Activated gamma-delta T cell treated with anti-CD3 and anti-CD28 coated beads, Interleukin-2, amount 50 U/mL, for 16 hours (primary cell): Measurements from ENCODE around the gene UBAP2.

ENCODE experiments used
- DNase-seq: peaks from one replicate; pipeline ENCODE4 v3.0.0-alpha.2; 2020; ENCODE audit warnings: low read depth

Gene UBAP2

GRCh38 chr9:34048727-34049629, at the start of gene UBAP2:
UBAP2 (minus strand) TSS chr9:34048887; CDS start chr9:34017148, 31,739 bp downstream.
- peak; percentile 93 for DNase-seq

- DNase-seq: no peak
Observed at GRCh38 chr9:34098307-34098706, 49.6 kb upstream of the UBAP2 start.

- no peak for DNase-seq
Observed at GRCh38 chr9:34097865-34098264, 49.2 kb upstream of the UBAP2 start.

- no peak for DNase-seq
Observed at GRCh38 chr9:34096751-34097150, 48.1 kb upstream of the UBAP2 start.

- DNase-seq: no peak
Observed at GRCh38 chr9:34093578-34093977, 44.9 kb upstream of the UBAP2 start.

- no peak for DNase-seq
Observed at GRCh38 chr9:34089311-34089710, 40.6 kb upstream of the UBAP2 start.

- no peak for DNase-seq
Observed at GRCh38 chr9:34087370-34087769, 38.7 kb upstream of the UBAP2 start.

GRCh38 chr9:34086864-34087263, 38.2 kb upstream of the UBAP2 start:
- no peak for DNase-seq

GRCh38 chr9:34085581-34086500, 37.2 kb upstream of the UBAP2 start:
- DNase-seq: no peak

GRCh38 chr9:34084562-34084961, 35.9 kb upstream of the UBAP2 start:
- no peak for DNase-seq

GRCh38 chr9:34079181-34079580, 30.5 kb upstream of the UBAP2 start:
- DNase-seq: no peak

GRCh38 chr9:34072868-34073590, 24.3 kb upstream of the UBAP2 start:
- DNase-seq: no peak

GRCh38 chr9:34072410-34072809, 23.7 kb upstream of the UBAP2 start:
- DNase-seq: no peak

GRCh38 chr9:34070606-34071324, 22.1 kb upstream of the UBAP2 start:
- no peak for DNase-seq

- no peak for DNase-seq
Observed at GRCh38 chr9:34069831-34070230, 21.1 kb upstream of the UBAP2 start.

GRCh38 chr9:34065541-34065940, 16.9 kb upstream of the UBAP2 start:
- no peak for DNase-seq

- no peak for DNase-seq
Observed at GRCh38 chr9:34059954-34060353, 11.3 kb upstream of the UBAP2 start.

- DNase-seq: no peak
Observed at GRCh38 chr9:34059281-34059680, 10.6 kb upstream of the UBAP2 start.

- no peak for DNase-seq
Observed at GRCh38 chr9:34049630-34050384, 1.1 kb upstream of the UBAP2 start.

GRCh38 chr9:34047864-34048726, 592 bp downstream of the UBAP2 start:
- peak; percentile 9 for DNase-seq
